22Rv1 (cell line): ENCODE results near the gene MYLK3.

Experiments
- ZFX ChIP-seq: fragments of 450-650 bp; IDR thresholded peaks from 2 replicates; pipeline ENCODE4 v1.6.1; 2017; ENCODE audit warnings: antibody characterized with exemption, borderline replicate concordance
- TF ChIP-seq, protein P1 (sequence below): fragments of 450-650 bp; IDR thresholded peaks from 2 replicates; pipeline ENCODE4 v1.5.1; 2017; ENCODE audit warnings: mild to moderate bottlenecking

DNA sequence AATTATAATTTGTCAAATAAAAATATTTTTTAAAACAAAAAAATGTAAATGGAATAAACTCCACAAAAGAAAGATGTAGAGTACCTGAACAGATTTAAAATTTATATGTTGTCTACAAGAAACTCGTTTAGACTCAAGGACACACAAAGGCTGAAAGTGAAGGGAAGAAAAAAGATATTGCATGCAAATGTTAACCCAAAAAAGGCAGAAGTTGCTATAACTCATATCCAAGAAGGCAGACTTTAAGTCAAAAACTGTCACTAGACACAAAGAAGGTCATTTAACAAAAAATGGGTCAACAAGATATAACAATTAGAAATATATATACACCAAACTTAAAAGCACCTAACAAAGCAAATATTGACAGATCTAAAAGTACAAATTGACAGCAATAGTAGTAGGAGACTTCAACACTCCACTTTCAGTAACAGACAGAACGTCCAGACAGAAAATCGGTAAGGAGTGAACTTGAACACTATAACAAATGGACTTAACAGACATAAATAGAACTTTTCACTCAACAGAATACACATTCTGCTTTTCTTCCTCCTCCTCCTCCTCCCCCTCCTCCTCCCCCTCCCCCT lies 40.8 kb upstream of the MYLK3 start:
- TF ChIP-seq, protein P1, sequence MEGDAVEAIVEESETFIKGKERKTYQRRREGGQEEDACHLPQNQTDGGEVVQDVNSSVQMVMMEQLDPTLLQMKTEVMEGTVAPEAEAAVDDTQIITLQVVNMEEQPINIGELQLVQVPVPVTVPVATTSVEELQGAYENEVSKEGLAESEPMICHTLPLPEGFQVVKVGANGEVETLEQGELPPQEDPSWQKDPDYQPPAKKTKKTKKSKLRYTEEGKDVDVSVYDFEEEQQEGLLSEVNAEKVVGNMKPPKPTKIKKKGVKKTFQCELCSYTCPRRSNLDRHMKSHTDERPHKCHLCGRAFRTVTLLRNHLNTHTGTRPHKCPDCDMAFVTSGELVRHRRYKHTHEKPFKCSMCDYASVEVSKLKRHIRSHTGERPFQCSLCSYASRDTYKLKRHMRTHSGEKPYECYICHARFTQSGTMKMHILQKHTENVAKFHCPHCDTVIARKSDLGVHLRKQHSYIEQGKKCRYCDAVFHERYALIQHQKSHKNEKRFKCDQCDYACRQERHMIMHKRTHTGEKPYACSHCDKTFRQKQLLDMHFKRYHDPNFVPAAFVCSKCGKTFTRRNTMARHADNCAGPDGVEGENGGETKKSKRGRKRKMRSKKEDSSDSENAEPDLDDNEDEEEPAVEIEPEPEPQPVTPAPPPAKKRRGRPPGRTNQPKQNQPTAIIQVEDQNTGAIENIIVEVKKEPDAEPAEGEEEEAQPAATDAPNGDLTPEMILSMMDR, result no peak
- TF ChIP-seq ZFX, result no peak
